Measurements from ENCODE around the gene RDH14. TPM values are rescaled to one million over a fixed set of nuclear protein-coding genes. Genes with fewer than 3 reads are reported as not detected.

The RDH14 gene
- total RNA-seq, 1 experiment from 2014 or later, result 15.4 TPM

DNA sequence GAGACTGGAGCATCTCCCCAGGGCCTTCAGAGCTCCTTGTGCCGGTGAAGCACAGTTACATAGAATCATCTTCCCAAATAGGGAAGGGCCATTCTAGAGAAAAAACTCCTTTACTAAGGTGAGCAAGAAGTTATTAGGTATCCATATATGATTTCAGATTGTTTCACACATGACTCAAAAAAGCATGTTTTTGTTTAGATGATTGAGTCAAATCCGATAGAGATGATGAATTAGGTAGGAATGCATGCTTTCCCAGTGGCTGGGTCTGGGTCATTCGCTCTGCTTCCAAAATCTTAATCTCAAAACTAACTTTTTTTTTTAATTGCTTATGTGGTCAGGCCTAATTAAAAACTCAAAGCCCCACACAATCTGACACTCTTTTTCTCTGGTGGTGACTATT is 25.1 kb upstream of the RDH14 start:
- BruUV-seq (replicated peaks), result no TSS peak
- in situ Hi-C loops (cut with HindIII; ENCODE audit: low pct_unique_long_range_greater_than_20kb, low sequenced_read_pairs), result no loop called here
- ATAC-seq (no peak), DNase-seq (ENCODE audit: low read depth, low spot score) (no peak)
- no peak overlapping the region for H3K4me3 ChIP-seq (ENCODE audit: low read depth in 2 of 2, low read length in 2 of 2)
- ChIA-PET CTCF (no interaction called here), POLR2A (no interaction called here)
- H3K27ac ChIP-seq (ENCODE audit: low read length), result no peak overlapping the region
- intact Hi-C loops (cut with micrococcal nuclease; ENCODE audit: unreplicated experiment), result no loop called here
- H3K4me1 ChIP-seq (ENCODE audit: control insufficient read depth, insufficient read depth, low read length), result no peaks in the 10 kb centered on the region
- H3K9me3 ChIP-seq (ENCODE audit: control insufficient read depth, insufficient read depth, low read depth, low read length), result no peaks in the 10 kb centered on the region
- no peaks in the 10 kb centered on the region for H3K36me3 ChIP-seq (ENCODE audit: control insufficient read depth, insufficient read depth, low read length)
- TF ChIP-seq SIN3A (IDR thresholded peaks at IDR 0.05; ENCODE audit: borderline replicate concordance, insufficient read depth, low read depth, low read length) (no peak), POLR2AphosphoS5 (IDR thresholded peaks at IDR 0.05; ENCODE audit: low read depth, low read length) (no peak), TCF7L2 (IDR thresholded peaks at IDR 0.05; ENCODE audit: low read depth, low read length) (no peak)
- TF ChIP-seq, protein P1, sequence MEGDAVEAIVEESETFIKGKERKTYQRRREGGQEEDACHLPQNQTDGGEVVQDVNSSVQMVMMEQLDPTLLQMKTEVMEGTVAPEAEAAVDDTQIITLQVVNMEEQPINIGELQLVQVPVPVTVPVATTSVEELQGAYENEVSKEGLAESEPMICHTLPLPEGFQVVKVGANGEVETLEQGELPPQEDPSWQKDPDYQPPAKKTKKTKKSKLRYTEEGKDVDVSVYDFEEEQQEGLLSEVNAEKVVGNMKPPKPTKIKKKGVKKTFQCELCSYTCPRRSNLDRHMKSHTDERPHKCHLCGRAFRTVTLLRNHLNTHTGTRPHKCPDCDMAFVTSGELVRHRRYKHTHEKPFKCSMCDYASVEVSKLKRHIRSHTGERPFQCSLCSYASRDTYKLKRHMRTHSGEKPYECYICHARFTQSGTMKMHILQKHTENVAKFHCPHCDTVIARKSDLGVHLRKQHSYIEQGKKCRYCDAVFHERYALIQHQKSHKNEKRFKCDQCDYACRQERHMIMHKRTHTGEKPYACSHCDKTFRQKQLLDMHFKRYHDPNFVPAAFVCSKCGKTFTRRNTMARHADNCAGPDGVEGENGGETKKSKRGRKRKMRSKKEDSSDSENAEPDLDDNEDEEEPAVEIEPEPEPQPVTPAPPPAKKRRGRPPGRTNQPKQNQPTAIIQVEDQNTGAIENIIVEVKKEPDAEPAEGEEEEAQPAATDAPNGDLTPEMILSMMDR (IDR thresholded peaks at IDR 0.05), result no peak
- TF ChIP-seq, protein P2, sequence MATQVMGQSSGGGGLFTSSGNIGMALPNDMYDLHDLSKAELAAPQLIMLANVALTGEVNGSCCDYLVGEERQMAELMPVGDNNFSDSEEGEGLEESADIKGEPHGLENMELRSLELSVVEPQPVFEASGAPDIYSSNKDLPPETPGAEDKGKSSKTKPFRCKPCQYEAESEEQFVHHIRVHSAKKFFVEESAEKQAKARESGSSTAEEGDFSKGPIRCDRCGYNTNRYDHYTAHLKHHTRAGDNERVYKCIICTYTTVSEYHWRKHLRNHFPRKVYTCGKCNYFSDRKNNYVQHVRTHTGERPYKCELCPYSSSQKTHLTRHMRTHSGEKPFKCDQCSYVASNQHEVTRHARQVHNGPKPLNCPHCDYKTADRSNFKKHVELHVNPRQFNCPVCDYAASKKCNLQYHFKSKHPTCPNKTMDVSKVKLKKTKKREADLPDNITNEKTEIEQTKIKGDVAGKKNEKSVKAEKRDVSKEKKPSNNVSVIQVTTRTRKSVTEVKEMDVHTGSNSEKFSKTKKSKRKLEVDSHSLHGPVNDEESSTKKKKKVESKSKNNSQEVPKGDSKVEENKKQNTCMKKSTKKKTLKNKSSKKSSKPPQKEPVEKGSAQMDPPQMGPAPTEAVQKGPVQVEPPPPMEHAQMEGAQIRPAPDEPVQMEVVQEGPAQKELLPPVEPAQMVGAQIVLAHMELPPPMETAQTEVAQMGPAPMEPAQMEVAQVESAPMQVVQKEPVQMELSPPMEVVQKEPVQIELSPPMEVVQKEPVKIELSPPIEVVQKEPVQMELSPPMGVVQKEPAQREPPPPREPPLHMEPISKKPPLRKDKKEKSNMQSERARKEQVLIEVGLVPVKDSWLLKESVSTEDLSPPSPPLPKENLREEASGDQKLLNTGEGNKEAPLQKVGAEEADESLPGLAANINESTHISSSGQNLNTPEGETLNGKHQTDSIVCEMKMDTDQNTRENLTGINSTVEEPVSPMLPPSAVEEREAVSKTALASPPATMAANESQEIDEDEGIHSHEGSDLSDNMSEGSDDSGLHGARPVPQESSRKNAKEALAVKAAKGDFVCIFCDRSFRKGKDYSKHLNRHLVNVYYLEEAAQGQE (IDR thresholded peaks at IDR 0.05; ENCODE audit: insufficient read depth in 1 of 2, low read depth in 2 of 2, low read length in 1 of 2), result no peak
- H3K27me3 ChIP-seq (ENCODE audit: control insufficient read depth, insufficient read depth, low read length), result no peaks in the 10 kb centered on the region

DNA sequence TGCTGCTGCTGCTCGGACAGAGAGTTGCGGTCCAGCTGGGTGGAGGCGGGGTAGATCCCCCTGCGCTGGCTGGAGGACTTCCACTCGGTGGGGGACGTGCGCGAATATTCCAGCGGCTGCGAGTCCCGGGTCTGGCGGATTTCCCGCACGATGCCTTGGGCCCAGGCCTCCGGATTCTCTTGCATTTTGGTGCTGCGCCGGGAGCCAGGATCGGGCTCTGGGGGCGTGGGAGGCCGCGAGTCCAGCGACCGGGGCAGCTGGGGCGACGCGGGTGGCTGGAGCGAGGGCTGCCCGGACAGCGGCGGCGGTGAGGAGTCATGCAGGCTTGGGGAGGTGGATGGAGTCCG is 24.1 kb upstream of the RDH14 start:
- intact Hi-C loops (cut with micrococcal nuclease; ENCODE audit: unreplicated experiment), result no loop called here
- no peaks in the 10 kb centered on the region for H3K4me1 ChIP-seq (ENCODE audit: control insufficient read depth, insufficient read depth, low read length)
- H3K27ac ChIP-seq (ENCODE audit: low read length), result no peak overlapping the region
- no peak for DNase-seq (ENCODE audit: low read depth, low spot score)
- POLR2A ChIA-PET, result no interaction called here
- H3K27me3 ChIP-seq (ENCODE audit: control insufficient read depth, insufficient read depth, low read length), result no peaks in the 10 kb centered on the region
- in situ Hi-C loops (cut with HindIII; ENCODE audit: low pct_unique_long_range_greater_than_20kb, low sequenced_read_pairs), result no loop called here
- H3K9me3 ChIP-seq (ENCODE audit: control insufficient read depth, insufficient read depth, low read depth, low read length), result no peaks in the 10 kb centered on the region
- no peaks in the 10 kb centered on the region for H3K36me3 ChIP-seq (ENCODE audit: control insufficient read depth, insufficient read depth, low read length)
- no TSS peak for BruUV-seq (replicated peaks)
- no peak for ATAC-seq
- TF ChIP-seq SIN3A (IDR thresholded peaks at IDR 0.05; ENCODE audit: borderline replicate concordance, insufficient read depth, low read depth, low read length) (no peak), TCF7L2 (IDR thresholded peaks at IDR 0.05; ENCODE audit: low read depth, low read length) (no peak), POLR2AphosphoS5 (IDR thresholded peaks at IDR 0.05; ENCODE audit: low read depth, low read length) (no peak)
- TF ChIP-seq, protein P2 (IDR thresholded peaks at IDR 0.05; ENCODE audit: insufficient read depth in 1 of 2, low read depth in 2 of 2, low read length in 1 of 2), result no peak
- TF ChIP-seq, protein P1 (IDR thresholded peaks at IDR 0.05), result no peak
- CTCF ChIA-PET, result no interaction called here
- no peak overlapping the region for H3K4me3 ChIP-seq (ENCODE audit: low read depth in 2 of 2, low read length in 2 of 2)
